Measurements from ENCODE around the gene TRPT1. TPM values are rescaled to one million over a fixed set of nuclear protein-coding genes. Genes with fewer than 3 reads are reported as not detected.
A peak's percentile ranks its signal among the peaks of the same experiment; 100 is the strongest.

TRPT1 gene
- total and polyA plus RNA-seq, 9 of the 15 experiments (the other 6 are each of a cell fraction or from before 2014, with no cell fraction given), result 4.6 to 41.7 (median 23.1) TPM

- TF ChIP-seq TOE1 (IDR thresholded peaks at IDR 0.05; ENCODE audit: borderline replicate concordance) (no peak), TOE1 (CRISPR knock-in tag; IDR thresholded peaks at IDR 0.05; ENCODE audit: borderline replicate concordance, low read depth) (no peak), NUFIP1 (IDR thresholded peaks at IDR 0.05; ENCODE audit: partially characterized antibody) (no peak), NFYB (IDR thresholded peaks at IDR 0.05; ENCODE audit: extremely low read depth, insufficient read length) (peak; percentile 39), CREB3L1 (IDR thresholded peaks at IDR 0.05; ENCODE audit: borderline replicate concordance, low read depth) (peak; percentile 41; the same call in 1 of the 2 replicates), SMC3 (conservative IDR thresholded peaks at IDR 0.05; ENCODE audit: insufficient read depth, low read depth, low read length) (no peak), CCNT2 (IDR thresholded peaks at IDR 0.05; ENCODE audit: borderline replicate concordance, extremely low read depth, insufficient read length, low read depth, low read length) (peak; percentile 59), SIX5 (IDR thresholded peaks at IDR 0.05; ENCODE audit: borderline replicate concordance in 1 of 2, insufficient read depth in 1 of 2, low read depth in 1 of 2, low read length in 2 of 2) (no peak), ZC3H11A (IDR thresholded peaks at IDR 0.05; ENCODE audit: low read depth, low read length) (no peak), ZNF140 (CRISPR knock-in tag; IDR thresholded peaks at IDR 0.05) (no peak), MTA3 (IDR thresholded peaks at IDR 0.05; ENCODE audit: borderline replicate concordance) (peak; percentile 82), MEF2A (IDR thresholded peaks at IDR 0.05; ENCODE audit: control insufficient read depth, low read depth, low read length) (no peak), L3MBTL2 (IDR thresholded peaks at IDR 0.05) (0 out of 2 replicates have a peak, but pooled peaks have one; percentile 17), ZNF239 (CRISPR knock-in tag; IDR thresholded peaks at IDR 0.05) (no peak), POLR2G (IDR thresholded peaks at IDR 0.05; ENCODE audit: low read depth, low read length) (peak; percentile 83), FOXO4 (CRISPR knock-in tag; IDR thresholded peaks at IDR 0.05) (no peak), IRF9 (tag; IDR thresholded peaks at IDR 0.05) (no peak), TAF9B (IDR thresholded peaks at IDR 0.05; ENCODE audit: partially characterized antibody) (no peak), MBD2 (IDR thresholded peaks at IDR 0.05; ENCODE audit: borderline replicate concordance, low read depth) (0 out of 2 replicates have a peak, but pooled peaks have one; percentile 44)
These were observed 4.4 kb upstream of the TRPT1 start, which contains the start of gene DNAJC4 (continued) for GRCh38 chr11:64230171-64230984.
